GM19023 (cell line): Measurements from ENCODE around the gene ENTPD2.
A peak's percentile ranks its signal among the peaks of the same experiment; 100 is the strongest.

Source experiments
- ATAC-seq: cut with Tn5 transposase; IDR thresholded peaks from one replicate; pipeline ENCODE4 v1.9.1; 2021; ENCODE audit warnings: mild to moderate bottlenecking, moderate library complexity; ENCODE audit not compliant: unreplicated experiment

The ENTPD2 gene

DNA sequence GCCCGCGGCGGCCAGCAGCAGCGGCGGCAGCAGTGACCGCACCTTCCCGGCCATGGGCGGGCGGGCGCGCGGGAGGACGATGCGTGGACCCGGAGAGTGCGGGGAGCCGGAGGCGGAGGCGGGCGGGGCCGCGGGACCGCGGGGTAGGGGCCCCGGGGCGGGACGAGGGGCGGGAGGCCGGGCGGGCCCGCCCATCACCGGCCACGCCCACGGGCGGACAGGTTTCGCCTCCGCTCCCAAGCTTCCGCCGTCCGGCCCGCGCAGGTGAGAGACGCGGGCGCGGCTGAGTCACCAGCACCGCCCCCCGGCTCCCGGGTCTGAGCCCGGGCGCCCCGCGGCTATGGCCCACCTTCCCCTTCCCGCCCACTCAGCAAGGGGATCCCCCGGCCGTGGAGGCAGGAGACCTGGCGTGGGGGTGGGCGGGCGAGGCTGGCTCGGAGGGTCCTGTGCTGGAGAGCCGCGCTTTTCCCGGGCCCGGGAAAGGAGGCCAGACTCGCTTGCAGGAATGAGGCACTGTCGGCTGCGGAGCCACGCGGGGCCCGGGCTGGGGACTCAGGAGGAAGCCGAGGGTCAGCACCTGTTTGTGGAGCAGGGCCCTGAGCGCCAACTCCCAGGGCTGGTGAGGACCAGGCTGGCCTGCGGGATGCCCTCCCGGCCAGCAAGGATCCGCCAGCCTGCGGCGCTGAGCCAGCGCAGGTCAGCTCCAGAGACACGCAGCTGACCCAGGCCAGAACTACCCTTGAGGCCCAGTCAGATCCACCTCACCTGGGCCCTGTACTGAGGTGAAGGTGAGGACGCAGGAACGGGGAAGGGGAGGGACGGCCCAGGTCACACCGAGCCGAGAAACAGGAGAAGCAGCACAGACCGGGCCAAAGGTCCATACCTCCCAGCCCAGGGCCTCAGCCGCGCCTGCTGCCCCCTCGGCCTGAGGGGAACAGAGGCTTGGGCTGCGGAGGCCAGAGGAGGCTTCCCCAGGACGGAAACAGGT lies at the start of gene ENTPD2:
TSS of gene ENTPD2 (minus strand) at position 118 of the 988 bp plus-strand sequence. CDS start at position 54, 64 bp downstream.
- ATAC-seq = no peak

DNA sequence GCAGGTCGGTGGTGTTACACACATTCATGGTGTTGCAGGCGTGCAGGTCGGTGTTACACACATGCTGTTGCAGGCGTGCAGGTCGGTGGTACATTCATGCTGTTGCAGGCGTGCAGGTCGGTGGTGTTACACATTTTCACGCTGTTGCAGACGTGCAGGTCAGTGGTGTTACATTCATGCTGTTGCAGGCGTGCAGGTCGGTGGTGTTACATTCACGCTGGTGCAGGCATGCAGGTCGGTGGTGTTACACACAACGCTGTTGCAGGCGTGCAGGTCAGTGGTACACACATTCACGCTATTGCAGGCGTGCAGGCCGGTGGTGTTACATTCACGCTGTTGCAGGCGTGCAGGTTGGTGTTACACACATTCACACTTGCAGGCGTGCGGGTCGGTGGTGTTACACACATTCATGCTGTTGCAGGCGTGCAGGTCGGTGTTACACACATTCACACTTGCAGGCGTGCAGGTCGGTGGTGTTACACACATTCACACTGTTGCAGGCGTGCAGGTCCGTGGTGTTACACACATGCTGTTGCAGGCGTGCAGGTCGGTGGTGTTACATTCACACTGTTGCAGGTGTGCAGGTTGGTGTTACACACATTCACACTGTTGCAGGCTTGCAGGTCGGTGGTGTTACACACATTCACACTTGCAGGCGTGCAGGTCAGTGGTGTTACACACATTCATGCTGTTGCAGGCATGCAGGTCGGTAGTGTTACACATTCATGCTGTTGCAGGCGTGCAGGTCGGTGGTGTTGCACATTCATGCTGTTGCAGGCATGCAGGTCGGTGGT lies 49.5 kb upstream of the ENTPD2 start:
- no peak for ATAC-seq

DNA sequence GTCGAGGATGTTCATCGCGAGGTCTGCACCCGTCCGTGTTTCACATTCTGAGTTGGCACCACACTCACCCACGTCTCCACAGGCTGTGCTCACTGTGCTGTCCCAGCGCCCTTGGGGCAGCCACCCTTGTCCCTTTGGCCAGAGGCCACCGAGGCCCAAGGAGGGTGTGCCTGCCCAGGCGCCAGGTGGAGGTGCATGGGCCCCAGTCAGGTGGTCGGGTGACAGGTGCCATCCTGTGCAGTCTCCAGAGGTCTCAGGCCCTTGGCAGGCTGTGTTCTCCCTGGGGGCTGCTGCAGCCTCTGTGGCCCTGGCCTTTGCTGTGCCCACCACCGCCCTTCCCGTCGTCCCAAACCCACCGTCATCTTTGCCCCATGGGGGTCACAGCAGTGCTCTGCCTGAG lies 45.4 kb upstream of the ENTPD2 start:
- ATAC-seq = no peak

DNA sequence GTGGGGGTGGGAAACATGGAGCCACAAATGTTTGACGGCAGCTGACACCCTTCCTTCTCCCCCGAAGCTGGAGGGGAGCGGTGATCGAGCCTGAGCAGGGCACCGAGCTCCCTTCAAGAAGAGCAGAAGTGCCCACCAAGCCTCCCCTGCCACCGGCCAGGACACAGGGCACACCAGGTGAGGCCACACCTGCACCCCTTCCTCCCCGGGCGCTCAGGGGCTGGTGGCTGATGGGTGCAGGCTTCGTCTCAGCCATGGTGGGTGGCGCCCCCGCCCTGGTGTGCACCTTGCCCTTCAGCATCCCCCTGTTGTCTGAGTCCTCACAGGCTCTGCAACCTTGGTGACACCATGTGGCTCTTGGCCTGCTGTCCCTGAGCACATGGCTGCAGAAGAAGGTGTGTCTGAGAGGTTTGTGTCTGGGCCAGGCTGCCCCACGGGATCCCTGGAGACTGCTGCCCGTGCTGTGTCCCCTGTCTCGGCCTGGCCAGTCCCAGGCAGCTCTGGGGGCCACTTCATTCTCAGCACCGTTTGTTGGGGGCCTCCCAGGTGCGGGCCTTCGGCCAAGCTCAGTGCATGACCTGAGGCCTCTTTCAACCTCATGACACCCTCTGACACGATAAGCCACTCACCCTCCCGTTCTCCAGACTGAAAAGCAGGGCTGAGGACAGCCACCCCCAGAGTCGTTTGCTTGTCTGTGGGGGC lies 44.1 kb upstream of the ENTPD2 start:
- no peak for ATAC-seq

DNA sequence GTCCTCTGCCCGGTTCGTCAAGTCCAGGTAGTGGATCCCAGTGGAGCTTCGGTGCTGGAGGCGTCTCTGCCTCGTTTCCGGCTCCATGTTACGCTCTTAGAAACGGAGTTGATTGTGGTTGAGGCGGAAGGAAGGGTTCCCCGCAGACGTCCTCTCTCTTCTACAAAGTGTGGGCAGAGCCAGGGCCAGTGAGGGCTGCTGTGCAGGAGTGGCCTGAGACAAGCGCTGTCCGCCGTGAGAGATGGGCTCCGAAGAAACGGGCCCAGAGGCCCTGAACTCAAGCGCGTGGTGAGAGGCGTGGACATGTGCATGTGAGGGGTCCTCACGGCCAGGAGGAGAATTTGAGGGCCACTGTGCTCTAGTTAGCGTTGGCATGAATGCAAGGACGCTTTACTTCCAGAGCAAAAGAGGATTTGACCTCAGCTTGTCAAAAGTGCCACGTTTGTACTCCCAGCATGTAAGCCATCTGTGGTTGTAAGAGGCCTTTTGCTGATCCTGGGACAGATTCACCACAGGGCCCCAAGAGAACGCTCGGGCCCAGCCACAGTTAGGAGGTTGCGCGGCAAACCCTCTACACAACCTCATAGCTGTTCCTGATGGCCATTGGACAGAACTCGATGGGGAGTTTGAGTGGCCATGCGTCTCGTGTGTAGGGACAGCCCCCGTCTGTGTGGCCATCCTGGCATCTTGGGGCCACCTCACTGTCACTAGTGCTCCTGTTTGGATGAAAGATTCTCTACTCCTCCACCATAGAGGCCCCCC lies 43.1 kb upstream of the ENTPD2 start:
- no peak for ATAC-seq

DNA sequence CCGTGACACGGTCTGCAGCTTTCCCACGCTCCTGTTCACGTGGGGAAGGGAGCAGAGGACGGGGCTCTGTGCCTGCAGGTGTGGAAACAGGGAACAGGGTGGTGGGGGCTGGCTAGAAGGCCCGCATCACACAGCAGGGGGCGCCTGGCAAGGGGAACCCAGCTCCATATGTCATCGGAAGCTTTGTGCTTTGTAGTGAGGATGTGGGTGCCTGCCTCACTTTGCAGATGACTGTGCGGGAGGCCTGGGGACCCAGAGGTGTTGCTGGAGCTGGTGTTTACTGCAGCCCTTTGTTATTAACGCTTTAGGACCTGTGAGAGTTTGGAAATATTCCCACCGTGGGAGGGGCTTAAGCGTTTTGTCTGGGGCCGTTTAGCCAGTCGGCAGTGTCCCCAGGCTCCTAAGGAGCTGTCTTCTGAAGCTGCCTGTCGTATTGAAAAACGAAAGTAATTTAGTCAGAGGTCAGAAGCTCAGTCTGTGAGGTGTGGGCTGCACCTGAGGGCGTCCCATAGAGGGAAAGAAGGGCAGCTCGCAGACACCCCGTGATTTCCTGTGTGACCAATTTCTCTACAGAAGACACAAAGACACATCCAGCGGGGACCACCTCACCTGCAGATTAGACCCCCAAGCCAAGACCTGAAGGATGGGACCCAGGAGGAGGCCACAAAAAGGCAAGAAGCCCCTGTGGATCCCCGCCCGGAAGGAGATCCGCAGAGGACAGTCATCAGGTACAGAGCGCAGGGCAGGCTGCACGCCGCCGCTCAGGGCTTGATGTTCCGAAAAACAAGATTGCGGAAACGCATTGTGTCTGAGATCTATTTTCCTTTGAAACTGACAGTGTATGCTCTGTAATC lies 42.0 kb upstream of the ENTPD2 start:
- peak; percentile 78 for ATAC-seq

DNA sequence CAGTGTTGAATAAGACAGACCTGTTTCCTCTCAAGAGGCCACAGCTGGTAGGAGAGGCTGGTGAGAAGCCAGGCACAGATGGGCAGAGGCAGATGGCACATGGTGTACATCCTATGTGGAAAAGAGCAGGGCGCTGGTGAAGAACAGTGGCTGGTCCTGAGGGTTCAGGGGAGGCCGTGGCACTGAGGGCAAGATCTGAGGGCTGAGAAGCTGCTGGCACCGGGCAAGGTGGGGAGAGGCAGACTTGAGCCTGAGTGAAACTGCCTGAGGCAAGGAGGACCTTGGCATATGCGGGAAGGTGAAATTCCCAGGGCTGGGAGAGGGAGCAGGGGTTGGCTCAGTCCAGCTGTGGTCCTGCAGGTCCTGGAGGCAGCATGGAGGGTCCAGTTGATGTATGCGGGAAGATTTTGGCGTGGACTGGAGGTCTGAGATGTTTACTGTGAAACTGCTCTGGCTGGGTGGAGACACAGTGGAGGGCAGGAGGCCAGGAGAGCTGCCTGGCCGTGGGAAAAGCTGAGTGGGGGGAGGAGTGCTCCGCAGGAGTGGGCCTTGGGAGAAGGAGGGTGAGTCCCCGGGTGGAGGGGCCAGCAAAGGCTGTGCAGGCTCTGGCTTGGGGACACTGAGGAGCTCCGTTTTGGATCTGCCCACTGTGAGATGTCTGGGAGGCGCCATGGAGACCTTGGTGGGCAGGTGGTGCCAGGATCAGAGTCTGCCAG lies 35.5 kb upstream of the ENTPD2 start:
- ATAC-seq = no peak

DNA sequence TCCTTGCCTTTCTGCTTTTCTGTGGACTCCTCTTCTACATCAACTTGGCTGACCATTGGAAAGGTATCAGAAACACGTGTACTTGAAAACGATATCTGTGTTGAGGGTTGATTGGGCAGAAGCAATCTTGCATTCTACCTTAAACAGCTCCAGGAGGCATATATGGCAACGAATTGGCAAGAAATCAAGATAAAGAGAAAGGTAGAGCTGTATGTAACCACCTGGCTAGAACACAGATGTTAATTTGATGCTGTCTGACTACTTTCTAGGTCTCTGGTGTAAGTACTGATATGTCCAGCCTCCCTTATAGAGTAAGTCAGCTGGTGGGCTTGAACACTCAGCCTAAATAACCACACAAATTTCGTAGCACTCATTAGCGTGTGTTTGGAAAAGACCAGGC lies 34.3 kb upstream of the ENTPD2 start:
- ATAC-seq = no peak

DNA sequence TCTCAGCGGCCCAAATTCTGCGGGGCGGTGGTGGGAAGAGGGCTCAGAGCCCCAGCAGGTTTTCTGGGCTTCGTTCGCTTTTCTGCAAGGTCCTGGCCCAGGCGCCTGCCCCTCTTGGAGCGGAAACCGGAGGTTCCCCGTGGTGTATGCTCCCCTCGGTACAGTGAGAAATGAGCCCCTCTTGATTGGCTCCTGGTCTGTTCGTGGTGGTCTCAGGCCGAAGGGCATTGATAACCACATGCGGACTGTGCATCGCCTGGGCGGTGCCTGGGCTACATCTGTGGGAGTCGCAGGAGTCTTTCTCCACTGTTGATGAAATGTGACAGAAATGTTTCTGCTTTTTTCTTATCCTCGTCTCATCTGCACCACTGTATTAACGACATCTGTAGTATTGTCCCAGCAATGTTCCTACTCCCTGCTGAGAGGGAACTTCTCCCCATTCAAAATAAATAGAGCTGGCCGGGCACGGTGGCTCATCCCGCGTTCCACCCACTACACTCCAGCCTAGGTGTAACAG lies 33.6 kb upstream of the ENTPD2 start:
- peak; percentile 0 for ATAC-seq

DNA sequence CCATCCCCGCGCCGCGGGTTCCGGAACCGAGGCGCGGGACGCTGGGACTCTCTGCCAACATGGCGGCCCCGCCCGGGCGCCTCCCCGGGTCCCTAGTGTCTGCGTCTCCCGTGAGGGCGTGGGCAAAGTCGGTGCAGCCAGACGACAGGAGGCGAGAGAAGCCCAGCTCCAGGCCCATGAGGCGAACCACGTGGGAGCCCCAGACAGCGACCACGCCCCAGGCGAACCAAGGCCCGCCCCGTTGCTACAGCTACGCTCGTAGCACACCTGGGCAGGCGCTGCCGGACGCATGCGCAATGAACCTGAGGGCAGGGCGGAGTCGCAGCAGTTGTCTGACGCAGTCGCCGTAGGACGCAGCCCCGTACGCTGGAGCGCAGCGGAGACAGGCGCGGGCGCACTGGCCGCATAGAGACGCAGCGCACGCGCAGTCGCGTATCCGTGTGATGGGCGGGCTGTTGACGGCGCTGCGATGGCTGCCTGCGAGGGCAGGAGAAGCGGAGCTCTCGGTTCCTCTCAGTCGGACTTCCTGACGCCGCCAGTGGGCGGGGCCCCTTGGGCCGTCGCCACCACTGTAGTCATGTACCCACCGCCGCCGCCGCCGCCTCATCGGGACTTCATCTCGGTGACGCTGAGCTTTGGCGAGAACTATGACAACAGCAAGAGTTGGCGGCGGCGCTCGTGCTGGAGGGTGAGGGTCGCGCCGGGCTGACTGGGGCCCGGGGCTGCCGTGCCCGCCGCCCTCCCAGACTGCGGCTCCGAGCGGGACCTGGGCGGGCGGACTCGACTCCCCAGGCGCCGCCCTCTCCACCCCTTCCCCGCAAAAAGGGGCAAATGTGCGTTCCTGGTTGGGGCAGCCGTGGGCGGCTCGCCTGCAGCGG lies 32.9 kb upstream of the ENTPD2 start, which contains the start of gene MAN1B1:
TSS of gene MAN1B1 (plus strand) at position 455 of the 878 bp plus-strand sequence. CDS start at position 470, 15 bp downstream.
- ATAC-seq = peak; percentile 85

DNA sequence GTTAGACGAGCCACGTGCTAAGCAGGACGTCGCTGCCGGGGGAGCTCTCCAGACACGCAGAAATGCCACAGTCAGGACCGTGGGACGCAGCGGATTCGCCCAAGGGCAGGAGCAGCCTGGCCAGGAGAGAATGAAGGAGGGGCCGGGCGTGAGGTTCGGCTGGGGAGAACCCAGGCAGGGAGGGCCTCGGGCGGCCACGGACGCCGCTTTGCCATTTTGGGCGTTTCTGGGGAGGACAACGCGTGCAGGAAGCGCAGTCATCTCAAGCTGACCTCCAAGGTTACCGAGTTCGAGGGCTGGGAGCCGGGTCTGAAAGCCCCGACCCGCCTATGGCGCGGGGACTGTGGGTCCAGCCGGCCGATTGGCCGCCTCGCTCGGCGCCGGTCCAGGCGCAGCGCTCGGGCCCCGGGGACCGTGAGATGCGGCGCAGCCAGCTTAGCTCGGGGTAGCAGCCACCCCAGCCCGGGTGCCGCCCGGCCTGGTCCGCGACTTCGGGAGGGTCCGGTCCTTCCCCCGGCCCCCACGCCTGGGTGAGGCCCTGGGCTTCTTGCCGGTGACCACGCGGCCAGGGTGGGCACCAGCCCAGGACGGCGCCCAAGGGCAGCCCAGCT lies 32.2 kb upstream of the ENTPD2 start:
- peak; percentile 6 for ATAC-seq

DNA sequence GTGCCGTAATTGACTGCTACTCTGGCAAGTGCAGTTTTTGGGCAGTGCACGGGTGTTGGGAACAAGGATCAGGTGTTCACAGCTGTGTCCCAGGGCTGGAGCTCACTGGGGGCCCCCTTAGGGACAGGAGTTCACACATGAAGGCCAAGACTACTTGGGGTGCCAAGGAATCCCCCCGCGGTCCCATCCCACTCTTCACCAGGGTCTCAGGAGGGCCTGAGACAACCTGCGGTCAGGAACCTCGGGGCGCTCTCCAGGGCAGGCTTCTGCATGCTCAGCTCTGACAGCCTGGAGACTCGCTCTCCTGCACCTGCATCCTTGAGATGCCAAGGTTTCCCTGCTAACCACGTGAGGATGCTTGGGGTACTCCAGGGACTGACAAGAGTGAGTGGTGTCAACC lies 30.7 kb upstream of the ENTPD2 start:
- no peak for ATAC-seq

DNA sequence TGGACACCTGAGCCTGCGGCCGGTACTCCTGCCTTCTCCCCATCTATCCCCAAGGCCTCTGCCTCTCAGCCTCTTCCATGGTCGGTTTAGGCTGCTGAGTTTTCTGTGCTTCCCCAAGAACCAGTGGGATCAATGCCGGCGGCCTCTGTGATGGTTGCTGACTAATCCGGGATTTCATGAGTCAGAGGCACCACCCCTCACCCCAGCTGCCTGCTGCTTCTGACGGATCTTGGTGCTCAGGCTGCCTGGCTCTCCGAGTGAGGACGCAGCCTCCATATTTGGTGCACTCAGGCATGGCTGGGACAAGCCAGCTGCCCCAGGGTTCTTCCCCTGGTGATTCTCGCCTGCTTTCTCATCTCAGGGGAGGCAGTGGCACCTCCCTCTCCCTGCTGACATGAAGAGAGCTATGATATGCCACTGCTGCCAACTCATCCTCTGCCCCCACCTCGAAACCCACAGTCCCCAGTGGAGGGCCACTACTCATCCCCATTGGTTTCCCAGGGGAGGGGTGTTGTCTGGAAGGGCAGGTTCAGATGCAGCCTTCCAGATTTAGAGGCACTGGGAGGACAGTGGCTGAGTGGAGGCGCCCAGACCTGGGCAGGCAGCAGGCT lies 29.6 kb upstream of the ENTPD2 start:
- no peak for ATAC-seq

DNA sequence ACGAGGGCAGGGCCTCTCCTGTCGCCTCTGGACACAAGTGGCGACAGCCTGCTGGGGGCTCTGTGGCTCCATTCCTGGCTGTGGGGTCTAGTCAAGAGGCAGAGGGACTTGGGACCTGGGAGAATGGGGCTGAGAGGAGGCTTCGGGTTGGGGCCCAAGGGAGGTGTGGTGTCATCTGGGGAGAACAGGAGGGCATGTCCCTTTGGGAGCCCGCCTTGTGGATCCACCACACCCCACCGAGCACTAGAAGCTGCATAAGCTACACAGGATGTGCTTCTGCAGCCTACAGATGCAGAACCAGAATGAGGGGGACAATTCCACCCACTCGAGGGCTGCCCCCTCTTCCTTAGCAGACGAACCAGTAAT lies 29.0 kb upstream of the ENTPD2 start:
- ATAC-seq = no peak

DNA sequence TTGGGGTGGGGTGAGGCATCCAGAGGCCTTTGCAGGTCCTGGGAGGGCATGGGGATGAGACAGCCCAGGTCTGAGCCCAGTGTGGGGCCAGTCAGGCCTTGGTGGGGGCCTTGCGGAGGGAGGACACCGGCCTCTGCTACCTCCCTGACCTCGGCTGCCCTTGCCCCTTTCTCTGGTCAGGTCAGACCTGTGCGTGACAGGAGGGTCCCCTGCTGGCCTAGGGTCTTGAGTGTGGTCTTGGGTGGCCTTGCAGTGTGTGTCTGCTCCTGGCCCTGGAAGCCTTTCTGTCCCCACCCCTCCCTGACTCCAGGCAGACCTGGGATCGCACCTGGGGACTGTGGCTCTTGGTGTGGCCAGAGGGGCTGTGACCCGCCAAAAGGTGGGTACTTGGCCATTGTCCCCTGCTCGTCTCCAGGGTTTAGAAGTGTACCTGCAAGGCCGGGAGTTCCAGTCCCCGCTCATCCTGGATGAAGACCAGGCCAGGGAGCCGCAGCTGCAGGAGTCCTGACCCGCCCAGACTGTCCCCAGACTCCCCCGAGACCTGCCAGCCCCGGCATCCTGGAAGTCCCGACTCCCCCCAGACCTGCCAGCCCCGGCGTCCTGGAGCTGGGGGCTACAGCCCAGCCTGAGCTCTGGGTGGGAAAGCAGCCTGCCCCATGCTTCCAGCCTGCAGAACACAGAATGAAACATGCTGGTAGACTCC lies 28.5 kb upstream of the ENTPD2 start:
- ATAC-seq = no peak
